ENCODE results near the gene SLC39A1. TPM values are rescaled to one million over a fixed set of nuclear protein-coding genes. Genes with fewer than 3 reads are reported as not detected.

SLC39A1 gene
- total RNA-seq, 2 donors from 2014 or later: 76.8 to 90.9 TPM

DNA sequence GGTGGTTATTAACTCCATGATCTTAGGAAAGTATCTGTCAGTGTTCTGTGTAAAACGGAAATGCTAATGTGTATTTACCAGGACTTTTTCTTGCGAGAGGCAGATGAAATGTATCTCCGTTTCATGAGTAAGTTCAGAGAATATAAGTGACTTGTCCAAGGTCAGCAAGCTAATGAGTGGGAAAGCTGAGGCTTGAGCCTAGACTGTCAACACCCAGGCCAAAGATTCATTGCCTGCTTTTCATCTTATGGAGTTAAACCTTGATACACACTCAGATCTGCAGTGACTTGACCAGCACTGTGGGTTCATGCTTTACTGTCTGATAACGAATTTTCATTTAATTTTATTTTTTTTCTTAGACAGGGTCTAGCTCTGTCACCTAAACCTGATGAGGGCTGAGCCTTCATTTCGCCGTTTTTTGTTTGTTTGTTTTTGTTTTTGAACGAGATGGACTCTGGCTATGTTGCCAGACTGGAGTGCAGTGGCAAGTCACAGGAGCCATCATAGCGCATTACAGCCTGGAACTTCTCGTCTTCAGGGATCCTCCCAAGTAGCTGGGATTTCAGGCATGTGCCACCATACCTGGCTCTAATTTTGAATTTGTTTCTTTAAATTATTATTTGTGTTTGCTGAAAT lies 15.1 kb upstream of the SLC39A1 start:
- Histone ChIP-seq H3K27ac (peak overlapping the region; percentile 93), H3K36me3 (no peaks in the 10 kb centered on the region), H3K9me3 (no peaks in the 10 kb centered on the region), H3K9ac (ENCODE audit: low read depth in 2 of 2, low read length in 2 of 2) (peak overlapping the region in 1 of 2 donors; percentile 98), H3K4me1 (peaks cover 8% of the 10 kb centered on the region), H3K27me3 (no peaks in the 10 kb centered on the region), H3K4me3 (peak overlapping the region; percentile 100)
- no peak for DNase-seq
- TF ChIP-seq, protein P1, sequence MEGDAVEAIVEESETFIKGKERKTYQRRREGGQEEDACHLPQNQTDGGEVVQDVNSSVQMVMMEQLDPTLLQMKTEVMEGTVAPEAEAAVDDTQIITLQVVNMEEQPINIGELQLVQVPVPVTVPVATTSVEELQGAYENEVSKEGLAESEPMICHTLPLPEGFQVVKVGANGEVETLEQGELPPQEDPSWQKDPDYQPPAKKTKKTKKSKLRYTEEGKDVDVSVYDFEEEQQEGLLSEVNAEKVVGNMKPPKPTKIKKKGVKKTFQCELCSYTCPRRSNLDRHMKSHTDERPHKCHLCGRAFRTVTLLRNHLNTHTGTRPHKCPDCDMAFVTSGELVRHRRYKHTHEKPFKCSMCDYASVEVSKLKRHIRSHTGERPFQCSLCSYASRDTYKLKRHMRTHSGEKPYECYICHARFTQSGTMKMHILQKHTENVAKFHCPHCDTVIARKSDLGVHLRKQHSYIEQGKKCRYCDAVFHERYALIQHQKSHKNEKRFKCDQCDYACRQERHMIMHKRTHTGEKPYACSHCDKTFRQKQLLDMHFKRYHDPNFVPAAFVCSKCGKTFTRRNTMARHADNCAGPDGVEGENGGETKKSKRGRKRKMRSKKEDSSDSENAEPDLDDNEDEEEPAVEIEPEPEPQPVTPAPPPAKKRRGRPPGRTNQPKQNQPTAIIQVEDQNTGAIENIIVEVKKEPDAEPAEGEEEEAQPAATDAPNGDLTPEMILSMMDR (IDR thresholded peaks at IDR 0.05): no peak
- intact Hi-C loops (cut with DNase I): no loop called here

DNA sequence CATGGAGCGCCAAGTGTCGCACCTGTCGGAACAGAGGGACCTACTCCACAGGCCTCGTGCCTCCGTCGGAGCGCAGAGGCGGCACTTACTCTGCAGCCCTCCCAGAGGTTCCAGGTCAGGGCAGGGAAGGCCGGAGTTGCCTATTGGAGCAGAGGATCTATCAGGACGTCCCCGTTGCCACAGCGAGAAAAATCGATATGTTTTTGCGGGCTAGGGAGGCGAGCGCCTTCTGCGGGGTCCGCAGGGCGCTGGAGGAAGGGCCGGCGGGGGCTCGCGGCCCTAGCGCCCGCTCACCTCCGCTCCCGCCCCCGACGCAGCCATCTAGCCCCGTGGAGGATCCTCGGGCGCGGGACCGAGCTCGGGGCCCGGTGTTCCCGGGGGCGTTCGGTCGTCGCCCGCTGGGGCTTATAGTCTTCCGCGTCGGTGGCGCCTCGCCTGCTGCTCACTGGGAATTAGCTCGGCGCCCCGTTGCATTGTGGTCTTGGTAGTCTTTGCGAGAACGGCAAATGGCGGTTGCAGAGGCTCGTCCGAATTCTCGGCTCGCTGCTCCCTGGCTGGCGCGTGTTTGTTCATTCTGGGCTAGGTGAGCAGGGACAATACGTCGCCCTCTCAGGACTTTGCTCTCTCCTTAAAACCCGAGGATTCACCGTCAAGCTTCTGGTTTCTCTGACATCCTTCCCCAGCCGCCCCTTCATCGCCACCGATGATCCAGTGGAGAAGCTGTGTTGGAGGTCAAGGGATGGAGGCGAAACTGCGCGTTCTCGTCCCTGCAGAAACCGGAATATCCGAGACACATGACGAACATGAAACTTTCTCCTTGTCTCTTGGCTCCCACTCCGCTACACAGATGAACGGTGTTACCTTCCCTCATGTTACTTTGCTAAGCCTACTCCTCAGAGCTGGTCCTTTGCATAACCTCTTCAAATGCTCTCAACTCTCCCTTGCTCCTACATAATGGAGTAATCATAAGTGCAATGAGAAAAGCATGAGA lies 14.2 kb upstream of the SLC39A1 start, which contains the start of gene JTB:
Gene JTB (minus strand): TSS at position 425 of the 991 bp plus-strand sequence. CDS start 422 bp downstream, at position 3.
- DNase-seq: peak; percentile 94
- Histone ChIP-seq H3K27me3 (no peaks in the 10 kb centered on the region), H3K4me3 (peak within 1 kb of the TSS; percentile 100), H3K27ac (peak within 1 kb of the TSS; percentile 93), H3K36me3 (no peaks in the 10 kb centered on the region), H3K4me1 (peaks cover 8% of the 10 kb centered on the region), H3K9me3 (no peaks in the 10 kb centered on the region), H3K9ac (ENCODE audit: low read depth in 2 of 2, low read length in 2 of 2) (peak within 1 kb of the TSS; percentile 98 to 99)
- TF ChIP-seq, protein P1 (IDR thresholded peaks at IDR 0.05): no peak
- intact Hi-C loops (cut with DNase I): no loop called here

DNA sequence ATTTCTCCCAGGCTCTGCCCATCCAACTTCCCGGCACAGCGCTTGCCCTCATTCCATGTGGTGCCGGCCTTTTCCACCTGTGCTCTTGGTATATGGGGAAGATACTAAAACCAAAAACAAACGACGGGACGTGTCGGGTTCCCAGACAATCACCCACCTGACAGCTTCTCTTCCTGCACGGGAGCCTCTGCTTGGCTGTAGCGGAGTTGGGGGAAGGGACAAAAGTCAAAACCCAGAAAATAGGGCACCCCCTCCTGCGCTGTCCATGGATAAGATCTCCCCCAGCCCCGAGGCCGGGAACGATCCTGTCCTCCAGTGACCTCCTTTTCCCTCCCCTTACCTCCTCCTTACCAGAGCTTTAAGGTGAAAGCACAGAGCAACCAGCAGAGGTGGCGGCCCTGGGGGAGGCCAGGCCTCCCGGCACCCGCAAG lies 13.5 kb upstream of the SLC39A1 start:
- H3K9ac ChIP-seq (ENCODE audit: low read depth in 2 of 2, low read length in 2 of 2): peak overlapping the region; percentile 98 to 99
- TF ChIP-seq, protein P1 (IDR thresholded peaks at IDR 0.05): no peak
- H3K9me3 ChIP-seq: no peaks in the 10 kb centered on the region
- H3K4me3 ChIP-seq: peak overlapping the region; percentile 100
- H3K4me1 ChIP-seq: peaks cover 8% of the 10 kb centered on the region
- no peaks in the 10 kb centered on the region for H3K27me3 ChIP-seq
- intact Hi-C loops (cut with DNase I): no loop called here
- H3K27ac ChIP-seq: peak overlapping the region; percentile 93
- H3K36me3 ChIP-seq: no peaks in the 10 kb centered on the region
- no peak for DNase-seq

DNA sequence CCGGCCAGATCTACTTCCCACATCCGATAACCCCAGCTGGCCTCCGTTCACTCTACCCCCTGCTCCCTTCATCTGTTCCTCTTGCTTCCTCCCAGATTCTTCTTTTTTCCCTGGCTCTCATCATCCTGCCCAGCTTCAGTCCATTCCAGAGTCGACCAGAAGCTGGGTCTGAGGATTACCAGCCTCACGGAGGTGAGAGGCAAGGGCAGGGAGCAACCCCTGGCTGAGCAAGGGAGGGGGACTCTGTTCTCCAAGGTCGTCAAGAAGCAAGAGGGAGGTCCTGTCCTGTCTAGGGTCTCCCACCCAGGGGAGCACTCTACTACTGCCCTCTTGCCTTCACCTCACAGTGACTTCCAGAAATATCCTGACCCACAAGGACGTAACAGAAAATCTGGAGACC lies 10.2 kb upstream of the SLC39A1 start:
- H3K9me3 ChIP-seq: no peaks in the 10 kb centered on the region
- peaks cover 8% of the 10 kb centered on the region for H3K4me1 ChIP-seq
- H3K9ac ChIP-seq (ENCODE audit: low read depth in 2 of 2, low read length in 2 of 2): no peak overlapping the region
- no peaks in the 10 kb centered on the region for H3K27me3 ChIP-seq
- intact Hi-C loops (cut with DNase I): no loop called here
- no peak overlapping the region for H3K4me3 ChIP-seq
- no peaks in the 10 kb centered on the region for H3K36me3 ChIP-seq
- no peak overlapping the region for H3K27ac ChIP-seq
- TF ChIP-seq, protein P1 (IDR thresholded peaks at IDR 0.05): no peak
- DNase-seq: no peak

DNA sequence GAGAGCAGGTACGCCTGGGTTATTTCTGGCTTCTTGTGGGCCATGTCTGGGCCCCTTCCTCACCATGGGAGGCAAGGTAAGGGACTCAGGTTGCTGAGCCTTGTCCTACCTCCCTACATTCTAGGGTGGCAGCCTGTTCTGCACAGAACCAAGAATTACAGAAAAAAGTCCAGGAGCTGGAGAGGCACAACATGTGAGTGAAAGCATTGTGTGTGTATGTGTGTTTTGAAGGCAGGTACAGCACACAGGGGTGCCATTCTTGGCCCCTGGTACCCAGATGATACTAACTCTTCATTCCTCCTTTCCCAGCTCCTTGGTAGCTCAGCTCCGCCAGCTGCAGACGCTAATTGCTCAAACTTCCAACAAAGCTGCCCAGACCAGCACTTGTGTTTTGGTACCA lies 9.7 kb upstream of the SLC39A1 start:
- TF ChIP-seq, protein P1 (IDR thresholded peaks at IDR 0.05): no peak
- Histone ChIP-seq H3K9me3 (no peaks in the 10 kb centered on the region), H3K4me3 (no peak overlapping the region), H3K9ac (ENCODE audit: low read depth in 2 of 2, low read length in 2 of 2) (no peak overlapping the region), H3K4me1 (peaks cover 8% of the 10 kb centered on the region), H3K36me3 (no peaks in the 10 kb centered on the region), H3K27me3 (no peaks in the 10 kb centered on the region), H3K27ac (no peak overlapping the region)
- DNase-seq: no peak
- intact Hi-C loops (cut with DNase I): no loop called here

Data from colonic mucosa (tissue), 4 donors.